Adrenal gland (tissue), 12 donors: Measurements from ENCODE around the gene ZNF124. TPM values are rescaled to one million over a fixed set of nuclear protein-coding genes. Genes with fewer than 3 reads are reported as not detected.

ENCODE experiments used
- DNase-seq, 7 donors: peaks; one replicate each; pipeline ENCODE4 v3.0.0-alpha.2; 2019 to 2020
- H3K27ac ChIP-seq, 5 donors: fragments of 200-600 bp; sonication (generic) in 4 of 5; 1 replicate in 3 of 5; 2 replicates in 2 of 5; pipeline versions ENCODE4 v1.5.1 to v1.8.0; 2016 to 2020; ENCODE audit warnings: mild to moderate bottlenecking in 1 of 5
- H3K27me3 ChIP-seq: fragments of 200-600 bp; 2 replicates; pipeline ENCODE4 v1.8.0; 2021
- H3K36me3 ChIP-seq, 2 donors: fragments of 200-600 bp; replicated peaks in 1 of 2; 1 replicate in 1 of 2; 2 replicates in 1 of 2; pipeline versions ENCODE4 v1.5.1 to v1.8.0; 2018 to 2022
- H3K4me1 ChIP-seq, 2 donors: fragments of 200-600 bp; replicated peaks in 1 of 2; 1 replicate in 1 of 2; 2 replicates in 1 of 2; pipeline versions ENCODE4 v1.5.1 to v1.8.0; 2018 to 2021
- H3K4me3 ChIP-seq, 4 donors: fragments of 200-600 bp; sonication (generic) in 3 of 4; one replicate each; pipeline ENCODE4 v1.5.1; 2016 to 2018
- H3K9me3 ChIP-seq, 3 donors: fragments of 200-600 bp; sonication (generic) in 1 of 3; replicated peaks in 1 of 3; 1 replicate in 2 of 3; 2 replicates in 1 of 3; pipeline versions ENCODE4 v1.5.1 to v1.8.0; 2016 to 2021
- CTCF ChIP-seq, 6 experiments: fragments of 450-650 bp in 4 of 6; fragments of 200-600 bp in 2 of 6; sonication (generic) in 1 of 6; IDR thresholded peaks; 1 replicate in 5 of 6; 2 replicates in 1 of 6; pipeline versions ENCODE4 v1.5.1 to v1.8.0; 2016 to 2021; ENCODE audit warnings: antibody characterized with exemption in 6 of 6, mild to moderate bottlenecking in 2 of 6, moderate library complexity in 1 of 6
- POLR2A ChIP-seq, 2 donors: fragments of 450-650 bp; IDR thresholded peaks; one replicate each; pipeline ENCODE4 v1.6.1; 2017; ENCODE audit warnings: antibody characterized with exemption in 2 of 2, mild to moderate bottlenecking in 2 of 2, moderate library complexity in 1 of 2
- WGBS, 4 donors: extraction: QIAGEN DNeasy Blood & Tissue Kit in 2 of 4; methylation state at CpG; one replicate each; pipeline versions ENCODE4 v1.1.5 to v1.1.7; 2013 to 2017; 5-methylcytosine and 5-hydroxymethylcytosine counted together
- intact Hi-C, 2 donors: fragments of 100-400 bp; cut with DNase I; formaldehyde crosslinking; loops; one replicate each; pipeline versions ENCODE4 v1.14.1 to v1.15.0; 2022 to 2023
- polyA plus RNA-seq, 3 donors: library from polyadenylated mRNA; stranded (reverse); fragments of 200-250 nt in 2 of 3; fragments of 350-450 nt in 1 of 3; fragmentation: Illumina TruSeq in 1 of 3; extraction: RNeasy Lipid Tissue Mini Kit (QIAGEN cat#74804) in 1 of 3; gene quantifications; one replicate each; pipeline ENCODE4 v1.2.3, GENCODE V29; 2013 to 2014
- total RNA-seq, 9 donors: library from RNA; depleted of rRNA in 4 of 9; stranded (reverse); fragments of >200 nt in 4 of 9; fragments of 120-200 nt in 1 of 9; fragmentation: NEBNext Ultra II Directional in 1 of 9; extraction: Animal tissue kit (Norgen Biotek cat#: 25700) in 1 of 9; gene quantifications; one replicate each; pipeline versions ENCODE4 v1.1.0 to v1.2.4, GENCODE V29; 2013 to 2023
- donor health status: healthy with polysubstance abuse.
- donor health status: Bipolar disorder and iron deficiency.
- donor health status: DM: yes; HTN: yes; CAD: no.
- donor health status: DM: no; HTN: no; CAD: no.
- donor health status: DM: no; HTN: no; CAD: no.
- donor health status: DM: yes; HTN: yes; CAD: no.

ZNF124 gene
- total and polyA plus RNA-seq, 12 donors = 0.97 to 24.8 (median 12.5) TPM

DNA sequence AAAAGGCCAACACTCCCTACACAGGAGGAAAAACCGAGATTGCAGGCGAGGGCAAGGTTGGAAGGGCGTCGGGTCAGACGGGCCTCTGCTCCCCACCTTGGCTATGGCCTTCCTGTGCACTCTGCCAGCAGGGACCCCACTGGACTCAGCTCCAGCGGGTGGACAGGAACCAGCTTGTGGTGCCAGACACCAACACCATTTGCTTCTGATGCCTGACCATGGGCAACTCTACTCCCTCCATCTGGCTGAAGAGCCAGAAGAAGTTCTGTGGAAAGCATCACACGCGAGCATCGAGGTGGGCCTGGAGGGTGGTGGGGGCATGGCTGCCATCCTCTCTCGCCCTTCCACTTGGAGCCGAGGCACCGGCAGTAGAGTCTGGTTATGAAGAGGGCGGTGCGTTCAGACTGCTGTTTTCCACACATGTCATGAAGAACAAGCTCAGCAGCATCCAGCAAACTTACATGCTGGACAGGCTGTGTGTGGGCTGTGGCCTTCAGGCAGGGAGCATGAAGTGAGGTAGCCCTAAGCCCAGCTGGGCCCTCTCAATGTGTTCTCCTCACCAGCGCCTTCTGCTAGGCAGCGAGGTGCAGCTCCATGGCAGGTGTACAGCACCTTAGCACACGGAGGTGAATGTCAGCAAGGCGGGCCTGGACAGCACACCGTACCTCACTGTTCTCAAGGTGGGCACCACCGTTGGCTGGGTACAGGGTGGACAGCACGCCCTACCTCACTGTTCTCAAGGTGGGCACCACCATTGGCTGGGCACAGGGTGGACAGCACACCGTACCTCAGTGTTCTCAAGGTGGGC lies 52.0 kb downstream of the ZNF124 start:
- Histone ChIP-seq H3K4me1 (no peaks in the 10 kb centered on the region), H3K4me3 (no peak overlapping the region), H3K9me3 (no peaks in the 10 kb centered on the region), H3K27ac (no peak overlapping the region), H3K27me3 (no peaks in the 10 kb centered on the region), H3K36me3 (no peaks in the 10 kb centered on the region)
- intact Hi-C loops = no loop called here
- no peak for DNase-seq
- WGBS, 4 donors = 89 to 97% (median 95%) methylated on average over 17 to 22 of the region's 22 CpGs
- TF ChIP-seq CTCF (IDR thresholded peaks at IDR 0.05) (no peak), POLR2A (IDR thresholded peaks at IDR 0.05) (no peak)

- Histone ChIP-seq H3K27ac (no peak overlapping the region), H3K4me1 (no peaks in the 10 kb centered on the region), H3K4me3 (no peak overlapping the region), H3K36me3 (no peaks in the 10 kb centered on the region), H3K27me3 (no peaks in the 10 kb centered on the region), H3K9me3 (no peaks in the 10 kb centered on the region)
- intact Hi-C loops = no loop called here
- WGBS, 4 donors = 58 to 71% (median 70%) methylated on average over 4 to 11 of the region's 11 CpGs; no CpG with 5 or more reads in 1 of the 4 donors
- TF ChIP-seq POLR2A (IDR thresholded peaks at IDR 0.05) = no peak
- no peak for TF ChIP-seq CTCF (IDR thresholded peaks at IDR 0.05)
- DNase-seq = no peak
Observed at GRCh38 chr1:247118946-247119446, 52.8 kb downstream of the ZNF124 start.

GRCh38 chr1:247115545-247115944 lies 56.3 kb downstream of the ZNF124 start:
- H3K4me1 ChIP-seq = peaks cover 6 to 10% of the 10 kb centered on the region in 2 donors
- H3K27ac ChIP-seq = no peak overlapping the region
- H3K9me3 ChIP-seq = no peaks in the 10 kb centered on the region
- TF ChIP-seq CTCF (IDR thresholded peaks at IDR 0.05) (no peak), POLR2A (IDR thresholded peaks at IDR 0.05) (no peak)
- DNase-seq = no peak
- intact Hi-C loops = no loop called here
- no peaks in the 10 kb centered on the region for H3K27me3 ChIP-seq
- H3K36me3 ChIP-seq = no peaks in the 10 kb centered on the region
- H3K4me3 ChIP-seq = no peak overlapping the region
- 72 to 85% (median 75%) methylated on average over 3 to 12 of the region's 12 CpGs for WGBS, 4 donors

DNA sequence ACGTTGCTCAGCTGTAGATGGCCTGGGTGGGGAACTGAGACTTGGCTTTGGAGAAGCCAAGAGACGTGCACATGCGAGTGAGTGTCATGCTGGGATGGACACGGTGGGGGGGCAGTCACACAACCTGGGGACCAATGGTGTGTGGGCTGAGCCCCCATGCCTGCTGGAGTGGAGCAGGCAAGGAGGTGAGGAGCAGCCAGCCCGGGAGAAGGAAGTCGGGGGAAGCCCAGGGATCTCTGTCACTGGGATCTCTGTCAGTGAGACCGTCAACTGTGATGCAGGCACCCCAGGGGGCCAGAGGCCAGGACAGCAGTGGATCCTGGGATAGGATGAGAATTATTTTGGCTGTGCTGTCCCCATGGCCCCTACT lies 56.7 kb downstream of the ZNF124 start:
- intact Hi-C loops = no loop called here
- TF ChIP-seq POLR2A (IDR thresholded peaks at IDR 0.05) = no peak
- TF ChIP-seq CTCF (IDR thresholded peaks at IDR 0.05) = no peak
- peaks cover 6 to 10% of the 10 kb centered on the region in 2 donors for H3K4me1 ChIP-seq
- H3K27ac ChIP-seq = no peak overlapping the region
- H3K27me3 ChIP-seq = no peaks in the 10 kb centered on the region
- DNase-seq = no peak
- H3K9me3 ChIP-seq = no peaks in the 10 kb centered on the region
- H3K4me3 ChIP-seq = no peak overlapping the region
- H3K36me3 ChIP-seq = no peaks in the 10 kb centered on the region
- 71 to 85% (median 77%) methylated on average over 7 of the region's 7 CpGs for WGBS, 4 donors
